HCT116 (cell line): ENCODE measurements around the gene EDN2. TPM values are rescaled to one million over a fixed set of nuclear protein-coding genes. Genes with fewer than 3 reads are reported as not detected.

Experiments used
- ATAC-seq: fragments of 200-7000 bp; cut with Tn5 transposase; 2 replicates; pipeline ENCODE4 v1.9.1; 2020; ENCODE audit warnings: mild to moderate bottlenecking, moderate library complexity
- BruUV-seq: library from RNA; stranded (reverse); fragments of 400-500 nt; replicated peaks from 2 replicates; lab custom pipeline; 2021; lab: Mats Ljungman, UMichigan
- CTCF ChIA-PET: fragments of 300-600 bp; sonication (Branson Sonifier 250); formaldehyde crosslinking; loops from one replicate; lab custom pipeline; 2021; ENCODE audit warnings: antibody characterized with exemption; lab: Charles Lee
- POLR2A ChIA-PET: fragments of 300-600, 350-600 bp; sonication (Branson Sonifier 250); formaldehyde crosslinking; loops from one replicate; lab custom pipeline; 2021; ENCODE audit warnings: antibody characterized with exemption; lab: Charles Lee
- RAD21 ChIA-PET, 2 experiments: fragments of 300-600 bp; sonication (Branson Sonifier 250); formaldehyde crosslinking; loops; one replicate each; lab custom pipeline; 2023; ENCODE audit warnings: low total read pairs in 2 of 2; ENCODE audit not compliant: uncharacterized antibody in 2 of 2, unreplicated experiment in 2 of 2, low non-redundant PET in 1 of 2; lab: Charles Lee
- DNase-seq: peaks from one replicate; pipeline ENCODE4 v3.0.0-alpha.2; 2010; ENCODE audit warnings: low read depth, low spot score
- H2AFZ ChIP-seq: fragments of 200-600 bp; shearing (Covaris generic), sonication (generic); 2 replicates; pipeline ENCODE4 v1.6.1; 2017; ENCODE audit warnings: low read depth, mixed run types, mixed read lengths, antibody characterized with exemption, low read length; ENCODE audit not compliant: poor library complexity, severe bottlenecking
- H3K27ac ChIP-seq: 2 replicates; pipeline ENCODE4 v1.5.1; 2012; ENCODE audit warnings: low read depth, low read length
- H3K27me3 ChIP-seq: fragments of 200-600 bp; sonication (generic); 2 replicates; pipeline ENCODE4 v1.6.1; 2016; ENCODE audit warnings: mixed run types, low read length, mixed read lengths; ENCODE audit not compliant: insufficient read depth
- H3K36me3 ChIP-seq, 2 experiments: fragments of 200-500 bp in 1 of 2; fragments of 200-600 bp in 1 of 2; sonication (Bioruptor generic) in 1 of 2; sonication (generic) in 1 of 2; 2 replicates each; pipeline versions ENCODE4 v1.5.1 to v1.6.1; 2014 to 2016; ENCODE audit warnings: low read length in 2 of 2, inconsistent platforms in 1 of 2, mixed read lengths in 1 of 2, mixed run types in 1 of 2; ENCODE audit not compliant: insufficient read depth in 2 of 2, control insufficient read depth in 1 of 2
- H3K4me1 ChIP-seq, 2 experiments: fragments of 200-600 bp in 1 of 2; sonication (generic) in 1 of 2; 2 replicates each; pipeline versions ENCODE4 v1.5.1 to v1.6.1; 2012 to 2017; ENCODE audit warnings: low read length in 2 of 2, inconsistent platforms in 1 of 2, mild to moderate bottlenecking in 1 of 2, mixed read lengths in 1 of 2, mixed run types in 1 of 2, moderate library complexity in 1 of 2; ENCODE audit not compliant: insufficient read depth in 2 of 2, control insufficient read depth in 1 of 2
- H3K4me2 ChIP-seq: fragments of 200-600 bp; sonication (generic); 2 replicates; pipeline ENCODE4 v1.6.1; 2017; ENCODE audit warnings: mixed run types, low read length, mixed read lengths
- H3K4me3 ChIP-seq, 2 experiments: fragments of 200-600 bp in 1 of 2; sonication (generic) in 1 of 2; replicated peaks in 1 of 2; 2 replicates each; pipeline ENCODE4 v1.5.1; 2011 to 2016; ENCODE audit warnings: low read length in 2 of 2, control low read depth in 1 of 2, low read depth in 1 of 2, mild to moderate bottlenecking in 1 of 2, mixed read lengths in 1 of 2, mixed run types in 1 of 2
- H3K79me2 ChIP-seq: fragments of 200-600 bp; sonication (generic); 2 replicates; pipeline ENCODE4 v1.6.1; 2017; ENCODE audit warnings: mild to moderate bottlenecking, mixed run types, low read length, moderate library complexity, mixed read lengths; ENCODE audit not compliant: insufficient read depth
- H3K9ac ChIP-seq: fragments of 200-600 bp; sonication (generic); 2 replicates; pipeline ENCODE4 v1.6.1; 2016; ENCODE audit warnings: low read length, mixed read lengths
- H3K9me2 ChIP-seq: fragments of 200-600 bp; sonication (generic), shearing (Covaris generic); 2 replicates; pipeline ENCODE4 v1.6.1; 2017; ENCODE audit warnings: mixed run types, mild to moderate bottlenecking, moderate library complexity; ENCODE audit not compliant: insufficient read depth
- H3K9me3 ChIP-seq, 2 experiments: fragments of 200-500 bp in 1 of 2; fragments of 200-600 bp in 1 of 2; sonication (Bioruptor generic) in 1 of 2; sonication (generic) in 1 of 2; 2 replicates each; pipeline ENCODE4 v1.6.1; 2014 to 2017; ENCODE audit warnings: low read length in 2 of 2, mixed read lengths in 2 of 2, inconsistent platforms in 1 of 2, low read depth in 1 of 2, mild to moderate bottlenecking in 1 of 2, mixed run types in 1 of 2, moderate library complexity in 1 of 2; ENCODE audit not compliant: control insufficient read depth in 1 of 2, insufficient read depth in 1 of 2
- H4K20me1 ChIP-seq: fragments of 200-600 bp; sonication (generic), shearing (Covaris generic); 2 replicates; pipeline ENCODE4 v1.6.1; 2017; ENCODE audit warnings: mixed run types, mild to moderate bottlenecking, moderate library complexity; ENCODE audit not compliant: insufficient read depth
- CBX3 ChIP-seq: IDR thresholded peaks from 2 replicates; pipeline ENCODE4 v1.6.1; 2012; ENCODE audit warnings: low read depth
- CEBPB ChIP-seq: IDR thresholded peaks from 2 replicates; pipeline ENCODE4 v1.6.1; 2012; ENCODE audit warnings: low read depth
- CTCF ChIP-seq, 3 experiments: fragments of 200-600 bp in 1 of 3; sonication (generic) in 1 of 3; IDR thresholded peaks in 2 of 3; conservative IDR thresholded peaks in 1 of 3; 2 replicates each; pipeline ENCODE4 v1.5.1; 2012 to 2017; ENCODE audit warnings: low read depth in 2 of 3, low read length in 2 of 3, antibody characterized with exemption in 1 of 3, borderline replicate concordance in 1 of 3, control low read depth in 1 of 3, mild to moderate bottlenecking in 1 of 3, mixed read lengths in 1 of 3, mixed run types in 1 of 3, moderate library complexity in 1 of 3; ENCODE audit not compliant: insufficient read depth in 1 of 3
- EGR1 ChIP-seq: IDR thresholded peaks from 2 replicates; pipeline ENCODE4 v1.6.1; 2012; ENCODE audit warnings: low read depth
- ELF1 ChIP-seq: IDR thresholded peaks from 2 replicates; pipeline ENCODE4 v1.6.1; 2012; ENCODE audit warnings: low read depth, borderline replicate concordance
- EZH2 ChIP-seq: fragments of 200-600 bp; sonication (generic); IDR thresholded peaks from 2 replicates; pipeline ENCODE4 v1.6.1; 2017; ENCODE audit warnings: antibody characterized with exemption, mixed run types
- EZH2phosphoT487 ChIP-seq: fragments of 200-600 bp; IDR thresholded peaks from 2 replicates; pipeline ENCODE4 v1.6.1; 2018; ENCODE audit warnings: antibody characterized with exemption, borderline replicate concordance
- FOSL1 ChIP-seq: IDR thresholded peaks from 2 replicates; pipeline ENCODE4 v1.6.1; 2012; ENCODE audit warnings: low read depth
- JUND ChIP-seq: IDR thresholded peaks from 2 replicates; pipeline ENCODE4 v1.6.1; 2012
- POLR2A ChIP-seq: IDR thresholded peaks from 2 replicates; pipeline ENCODE4 v1.7.0; 2011; ENCODE audit warnings: borderline replicate concordance; ENCODE audit not compliant: insufficient read depth, insufficient read length; ENCODE audit errors: extremely low read depth
- POLR2AphosphoS5 ChIP-seq: IDR thresholded peaks from 2 replicates; pipeline ENCODE4 v1.6.1; 2011; ENCODE audit warnings: mild to moderate bottlenecking, low read depth, low read length, moderate library complexity
- SIN3A ChIP-seq: IDR thresholded peaks from 2 replicates; pipeline ENCODE4 v1.6.1; 2012; ENCODE audit warnings: low read depth
- SP1 ChIP-seq: IDR thresholded peaks from 2 replicates; pipeline ENCODE4 v1.6.1; 2012; ENCODE audit warnings: low read depth
- YY1 ChIP-seq: IDR thresholded peaks from 2 replicates; pipeline ENCODE4 v1.6.1; 2011; ENCODE audit warnings: low read length, low read depth, moderate library complexity, mild to moderate bottlenecking; ENCODE audit not compliant: insufficient replicate concordance; ENCODE audit errors: extremely low read depth
- ZFX ChIP-seq: fragments of 450-650 bp; IDR thresholded peaks from 2 replicates; pipeline ENCODE4 v1.6.1; 2017
- ZNF274 ChIP-seq: fragments of 200-500 bp; sonication (Bioruptor generic); IDR thresholded peaks from 2 replicates; pipeline ENCODE4 v1.6.1; 2014; ENCODE audit warnings: mild to moderate bottlenecking, low read depth, low read length, inconsistent platforms
- intact Hi-C: fragments of 100-400 bp; cut with micrococcal nuclease; formaldehyde crosslinking; loops from 2 replicates; pipeline ENCODE4 v1.10.0; 2022
- total RNA-seq: library from RNA; stranded (reverse); gene quantifications from one replicate; pipeline ENCODE4 v1.2.1, GENCODE V29; 2021; ENCODE audit not compliant: unreplicated experiment
- TF ChIP-seq, protein P1 (sequence below): IDR thresholded peaks from 2 replicates; pipeline ENCODE4 v1.6.1; 2012; ENCODE audit warnings: low read depth
- TF ChIP-seq, protein P2 (sequence below): IDR thresholded peaks from 2 replicates; pipeline ENCODE4 v1.6.1; 2012
- TF ChIP-seq, protein P3 (sequence below): IDR thresholded peaks from 2 replicates; pipeline ENCODE4 v1.6.1; 2012

Gene EDN2
- total RNA-seq, 1 experiment from 2014 or later: not detected

GRCh38 chr1:41452704-41453290 lies 31.7 kb downstream of the EDN2 start:
- Histone ChIP-seq H3K27ac (no peak overlapping the region), H2AFZ (no peak overlapping the region), H3K27me3 (no peaks in the 10 kb centered on the region), H3K9ac (no peak overlapping the region), H3K9me3 (no peaks in the 10 kb centered on the region), H3K4me3 (no peak overlapping the region), H3K79me2 (no peaks in the 10 kb centered on the region), H4K20me1 (no peaks in the 10 kb centered on the region), H3K4me2 (no peak overlapping the region), H3K9me2 (no peaks in the 10 kb centered on the region), H3K4me1 (no peaks in the 10 kb centered on the region), H3K36me3 (no peaks in the 10 kb centered on the region)
- CTCF ChIA-PET: interaction anchor here (0.9 kb wide), 1 partner anchor 20 kb away, joined by 3 read pairs; no protein-coding TSS in a partner anchor
- DNase-seq: no peak
- POLR2A ChIA-PET: no interaction called here
- TF ChIP-seq CEBPB: no peak
- TF ChIP-seq EZH2phosphoT487: no peak
- no peak for TF ChIP-seq ZFX
- TF ChIP-seq SIN3A: no peak
- no peak for TF ChIP-seq JUND
- TF ChIP-seq SP1: no peak
- no peak for TF ChIP-seq ELF1
- TF ChIP-seq POLR2AphosphoS5: no peak
- TF ChIP-seq EZH2: no peak
- no peak for TF ChIP-seq YY1
- no peak for TF ChIP-seq EGR1
- TF ChIP-seq FOSL1: no peak
- TF ChIP-seq CBX3: no peak
- TF ChIP-seq POLR2A: no peak
- TF ChIP-seq, protein P1, sequence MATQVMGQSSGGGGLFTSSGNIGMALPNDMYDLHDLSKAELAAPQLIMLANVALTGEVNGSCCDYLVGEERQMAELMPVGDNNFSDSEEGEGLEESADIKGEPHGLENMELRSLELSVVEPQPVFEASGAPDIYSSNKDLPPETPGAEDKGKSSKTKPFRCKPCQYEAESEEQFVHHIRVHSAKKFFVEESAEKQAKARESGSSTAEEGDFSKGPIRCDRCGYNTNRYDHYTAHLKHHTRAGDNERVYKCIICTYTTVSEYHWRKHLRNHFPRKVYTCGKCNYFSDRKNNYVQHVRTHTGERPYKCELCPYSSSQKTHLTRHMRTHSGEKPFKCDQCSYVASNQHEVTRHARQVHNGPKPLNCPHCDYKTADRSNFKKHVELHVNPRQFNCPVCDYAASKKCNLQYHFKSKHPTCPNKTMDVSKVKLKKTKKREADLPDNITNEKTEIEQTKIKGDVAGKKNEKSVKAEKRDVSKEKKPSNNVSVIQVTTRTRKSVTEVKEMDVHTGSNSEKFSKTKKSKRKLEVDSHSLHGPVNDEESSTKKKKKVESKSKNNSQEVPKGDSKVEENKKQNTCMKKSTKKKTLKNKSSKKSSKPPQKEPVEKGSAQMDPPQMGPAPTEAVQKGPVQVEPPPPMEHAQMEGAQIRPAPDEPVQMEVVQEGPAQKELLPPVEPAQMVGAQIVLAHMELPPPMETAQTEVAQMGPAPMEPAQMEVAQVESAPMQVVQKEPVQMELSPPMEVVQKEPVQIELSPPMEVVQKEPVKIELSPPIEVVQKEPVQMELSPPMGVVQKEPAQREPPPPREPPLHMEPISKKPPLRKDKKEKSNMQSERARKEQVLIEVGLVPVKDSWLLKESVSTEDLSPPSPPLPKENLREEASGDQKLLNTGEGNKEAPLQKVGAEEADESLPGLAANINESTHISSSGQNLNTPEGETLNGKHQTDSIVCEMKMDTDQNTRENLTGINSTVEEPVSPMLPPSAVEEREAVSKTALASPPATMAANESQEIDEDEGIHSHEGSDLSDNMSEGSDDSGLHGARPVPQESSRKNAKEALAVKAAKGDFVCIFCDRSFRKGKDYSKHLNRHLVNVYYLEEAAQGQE: no peak
- no peak for TF ChIP-seq CTCF (IDR thresholded peaks at IDR 0.05 in 2 of 3, conservative IDR thresholded peaks at IDR 0.05 in 1 of 3; ENCODE audit: borderline replicate concordance in 1 of 3, insufficient read depth in 1 of 3, low read depth in 2 of 3, low read length in 2 of 3)
- TF ChIP-seq, protein P2, sequence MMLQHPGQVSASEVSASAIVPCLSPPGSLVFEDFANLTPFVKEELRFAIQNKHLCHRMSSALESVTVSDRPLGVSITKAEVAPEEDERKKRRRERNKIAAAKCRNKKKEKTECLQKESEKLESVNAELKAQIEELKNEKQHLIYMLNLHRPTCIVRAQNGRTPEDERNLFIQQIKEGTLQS: no peak
- TF ChIP-seq ZNF274: no peak
- TF ChIP-seq, protein P3, sequence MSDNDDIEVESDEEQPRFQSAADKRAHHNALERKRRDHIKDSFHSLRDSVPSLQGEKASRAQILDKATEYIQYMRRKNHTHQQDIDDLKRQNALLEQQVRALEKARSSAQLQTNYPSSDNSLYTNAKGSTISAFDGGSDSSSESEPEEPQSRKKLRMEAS: no peak
- RAD21 ChIA-PET: no interaction called here
- intact Hi-C loops: no loop called here
- ATAC-seq: no peak
- BruUV-seq: no TSS peak
